DMS79 treated with DMSO at 0.1 percent for 48 hours (cell line): ENCODE results near the gene EYA2.

Experiments
- DNase-seq: peaks from one replicate; lab custom pipeline; 2025; lab: John Stamatoyannopoulos, UW

Gene EYA2

GRCh38 chr20:47007826-47008655, 113.4 kb downstream of the EYA2 start:
- DNase-seq, result no peak

GRCh38 chr20:47008842-47009518, 114.3 kb downstream of the EYA2 start:
- DNase-seq, result no peak

- DNase-seq, result no peak
Observed at GRCh38 chr20:47009784-47010183, 115.1 kb downstream of the EYA2 start.

GRCh38 chr20:47011984-47012383, 117.3 kb downstream of the EYA2 start:
- DNase-seq, result no peak

- no peak for DNase-seq
Observed at GRCh38 chr20:47013606-47014005, 119.0 kb downstream of the EYA2 start.

GRCh38 chr20:47016068-47016664, 121.5 kb downstream of the EYA2 start:
- DNase-seq, result no peak

- DNase-seq, result no peak
Observed at GRCh38 chr20:47018381-47018780, 123.7 kb downstream of the EYA2 start.

GRCh38 chr20:47019121-47019824, 124.6 kb downstream of the EYA2 start:
- DNase-seq, result peak; percentile 39

GRCh38 chr20:47020231-47020630, 125.6 kb downstream of the EYA2 start:
- DNase-seq, result no peak

- DNase-seq, result no peak
Observed at GRCh38 chr20:47021850-47022249, 127.2 kb downstream of the EYA2 start.

- DNase-seq, result no peak
Observed at GRCh38 chr20:47024461-47024937, 129.9 kb downstream of the EYA2 start.

- no peak for DNase-seq
Observed at GRCh38 chr20:47027042-47027441, 132.4 kb downstream of the EYA2 start.

- DNase-seq, result no peak
Observed at GRCh38 chr20:47027456-47027855, 132.8 kb downstream of the EYA2 start.

- no peak for DNase-seq
Observed at GRCh38 chr20:47028487-47028886, 133.8 kb downstream of the EYA2 start.

- no peak for DNase-seq
Observed at GRCh38 chr20:47029845-47030244, 135.2 kb downstream of the EYA2 start.

GRCh38 chr20:47030271-47030810, 135.7 kb downstream of the EYA2 start:
- DNase-seq, result no peak

GRCh38 chr20:47031004-47031403, 136.4 kb downstream of the EYA2 start:
- DNase-seq, result no peak

- DNase-seq, result no peak
Observed at GRCh38 chr20:47031821-47032220, 137.2 kb downstream of the EYA2 start.

GRCh38 chr20:47032933-47033578, 138.4 kb downstream of the EYA2 start:
- no peak for DNase-seq

GRCh38 chr20:47033665-47034064, 139.0 kb downstream of the EYA2 start:
- no peak for DNase-seq

GRCh38 chr20:47035026-47035590, 140.5 kb downstream of the EYA2 start:
- DNase-seq, result no peak
